Liver (tissue), 3 donors: ENCODE measurements around the gene KCTD19.

Source experiments
- CTCF ChIP-seq: fragments of 150-350 bp; IDR thresholded peaks from 2 replicates; pipeline ENCODE4 v1.5.1; 2017; ENCODE audit warnings: improper control_type of control experiment, low read depth, low read length; ENCODE audit not compliant: missing input control
- FOXA1 ChIP-seq: IDR thresholded peaks from 2 replicates; pipeline ENCODE4 v1.6.1; 2016; ENCODE audit warnings: antibody characterized with exemption
- FOXA2 ChIP-seq: IDR thresholded peaks from 2 replicates; pipeline ENCODE4 v1.6.1; 2016; ENCODE audit warnings: antibody characterized with exemption
- GABPA ChIP-seq, 2 donors: IDR thresholded peaks in 1 of 2; conservative IDR thresholded peaks in 1 of 2; 2 replicates each; pipeline ENCODE4 v1.6.1; 2016; ENCODE audit warnings: antibody characterized with exemption in 2 of 2, mild to moderate bottlenecking in 1 of 2, moderate library complexity in 1 of 2
- RAD21 ChIP-seq, 2 donors: IDR thresholded peaks; 2 replicates each; pipeline ENCODE4 v1.6.1; 2016; ENCODE audit warnings: antibody characterized with exemption in 2 of 2, mild to moderate bottlenecking in 2 of 2
- REST ChIP-seq: IDR thresholded peaks from 2 replicates; pipeline ENCODE4 v1.6.1; 2016; ENCODE audit warnings: antibody characterized with exemption, mild to moderate bottlenecking
- RXRA ChIP-seq, 2 donors: IDR thresholded peaks; 2 replicates each; pipeline ENCODE4 v1.6.1; 2017 to 2018; ENCODE audit warnings: antibody characterized with exemption in 2 of 2, mild to moderate bottlenecking in 1 of 2
- SP1 ChIP-seq: IDR thresholded peaks from 2 replicates; pipeline ENCODE4 v1.6.1; 2018; ENCODE audit warnings: antibody characterized with exemption, mild to moderate bottlenecking
- TAF1 ChIP-seq: conservative IDR thresholded peaks from 2 replicates; pipeline ENCODE4 v1.6.1; 2016; ENCODE audit warnings: antibody characterized with exemption, mild to moderate bottlenecking
- TF ChIP-seq, protein P1 (sequence below): IDR thresholded peaks from 2 replicates; pipeline ENCODE4 v1.6.1; 2016; ENCODE audit warnings: antibody characterized with exemption
- donor health status: healthy.
- donor health status: healthy.

- TF ChIP-seq CTCF (no peak), RAD21 (IDR thresholded peaks at IDR 0.05) (no peak), RXRA (IDR thresholded peaks at IDR 0.05) (no peak), TAF1 (no peak), SP1 (no peak), GABPA (IDR thresholded peaks at IDR 0.05 in 1 of 2, conservative IDR thresholded peaks at IDR 0.05 in 1 of 2) (no peak), REST (no peak), FOXA1 (no peak), FOXA2 (no peak)
- TF ChIP-seq, protein P1, sequence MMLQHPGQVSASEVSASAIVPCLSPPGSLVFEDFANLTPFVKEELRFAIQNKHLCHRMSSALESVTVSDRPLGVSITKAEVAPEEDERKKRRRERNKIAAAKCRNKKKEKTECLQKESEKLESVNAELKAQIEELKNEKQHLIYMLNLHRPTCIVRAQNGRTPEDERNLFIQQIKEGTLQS, result no peak
Observed at GRCh38 chr16:67286441-67287235, 39.9 kb downstream of the KCTD19 start.
